Calu3 (cell line): ENCODE results near the gene PPP1R9A. TPM values are rescaled to one million over a fixed set of nuclear protein-coding genes. Genes with fewer than 3 reads are reported as not detected.

ENCODE experiments used
- BruUV-seq: library from RNA; stranded (reverse); fragments of 400-500 nt; replicated peaks from 2 replicates; lab custom pipeline; 2021; lab: Mats Ljungman, UMichigan
- CTCF ChIA-PET: fragments of 300-600 bp; sonication (Branson Sonifier 250); formaldehyde crosslinking; loops from one replicate; lab custom pipeline; 2022; ENCODE audit warnings: antibody characterized with exemption; lab: Charles Lee
- DNase-seq: peaks from one replicate; pipeline ENCODE4 v3.0.0; 2022
- H3K27ac Mint-ChIP-seq: one replicate; pipeline ENCODE4 v1.8.0; 2022; ENCODE audit warnings: mixed read lengths; ENCODE audit not compliant: unreplicated experiment
- H3K27me3 Mint-ChIP-seq: one replicate; pipeline ENCODE4 v1.8.0; 2022; ENCODE audit warnings: mixed read lengths; ENCODE audit not compliant: unreplicated experiment
- H3K36me3 Mint-ChIP-seq: one replicate; pipeline ENCODE4 v1.8.0; 2022; ENCODE audit warnings: mild to moderate bottlenecking, moderate library complexity, mixed read lengths; ENCODE audit not compliant: insufficient read depth, unreplicated experiment
- H3K4me1 Mint-ChIP-seq: one replicate; pipeline ENCODE4 v1.8.0; 2022; ENCODE audit warnings: mild to moderate bottlenecking, low read depth, mixed read lengths; ENCODE audit not compliant: unreplicated experiment
- H3K4me3 Mint-ChIP-seq: one replicate; pipeline ENCODE4 v1.8.0; 2022; ENCODE audit warnings: mild to moderate bottlenecking, low read depth, moderate library complexity, mixed read lengths; ENCODE audit not compliant: unreplicated experiment
- H3K9me3 Mint-ChIP-seq: one replicate; pipeline ENCODE4 v1.8.0; 2022; ENCODE audit warnings: low read depth, mixed read lengths; ENCODE audit not compliant: unreplicated experiment
- CTCF ChIP-seq: fragments of 200-600 bp; IDR thresholded peaks from one replicate; pipeline ENCODE4 v1.8.0; 2022; ENCODE audit warnings: antibody characterized with exemption; ENCODE audit not compliant: unreplicated experiment
- intact Hi-C: fragments of 100-400 bp; cut with micrococcal nuclease; formaldehyde crosslinking; loops from one replicate; pipeline ENCODE4 v1.10.0; 2022; ENCODE audit not compliant: unreplicated experiment
- total RNA-seq: library from RNA; stranded (reverse); gene quantifications from 2 replicates; pipeline ENCODE4 v1.2.3, GENCODE V29; 2022

PPP1R9A gene
- total RNA-seq, 1 experiment from 2014 or later, result 19.4 TPM

- no peak for TF ChIP-seq CTCF
- H3K27me3 Mint-ChIP-seq, result no peaks in the 10 kb centered on the region
- BruUV-seq, result no TSS peak
- no peaks in the 10 kb centered on the region for H3K36me3 Mint-ChIP-seq
- CTCF ChIA-PET, result no interaction called here
- peaks cover 10% of the 10 kb centered on the region for H3K4me1 Mint-ChIP-seq
- peaks cover 3% of the 10 kb centered on the region for H3K9me3 Mint-ChIP-seq
- no peak overlapping the region for H3K4me3 Mint-ChIP-seq
- peak overlapping the region; percentile 23 for H3K27ac Mint-ChIP-seq
- intact Hi-C loops, result no loop called here
- DNase-seq, result no peak
Measured at GRCh38 chr7:95097851-95098250, 190.5 kb downstream of the PPP1R9A start.

- peaks cover 10% of the 10 kb centered on the region for H3K4me1 Mint-ChIP-seq
- H3K9me3 Mint-ChIP-seq, result peaks cover 3% of the 10 kb centered on the region
- H3K36me3 Mint-ChIP-seq, result no peaks in the 10 kb centered on the region
- H3K27ac Mint-ChIP-seq, result no peak overlapping the region
- CTCF ChIA-PET, result no interaction called here
- H3K27me3 Mint-ChIP-seq, result no peaks in the 10 kb centered on the region
- intact Hi-C loops, result no loop called here
- TF ChIP-seq CTCF, result no peak
- no peak overlapping the region for H3K4me3 Mint-ChIP-seq
- BruUV-seq, result no TSS peak
- no peak for DNase-seq
Measured at GRCh38 chr7:95099106-95099505, 191.7 kb downstream of the PPP1R9A start.

GRCh38 chr7:95101422-95101821 lies 194.0 kb downstream of the PPP1R9A start:
- CTCF ChIA-PET, result no interaction called here
- Mint-ChIP-seq H3K4me1 (peaks cover 8% of the 10 kb centered on the region), H3K4me3 (no peak overlapping the region), H3K27ac (no peak overlapping the region), H3K27me3 (no peaks in the 10 kb centered on the region), H3K9me3 (peaks cover 3% of the 10 kb centered on the region), H3K36me3 (no peaks in the 10 kb centered on the region)
- peak; percentile 30 for DNase-seq
- no TSS peak for BruUV-seq
- intact Hi-C loops, result no loop called here
- no peak for TF ChIP-seq CTCF

GRCh38 chr7:95102662-95103061 lies 195.3 kb downstream of the PPP1R9A start:
- Mint-ChIP-seq H3K27me3 (no peaks in the 10 kb centered on the region), H3K4me3 (no peak overlapping the region), H3K9me3 (no peaks in the 10 kb centered on the region), H3K27ac (no peak overlapping the region), H3K4me1 (no peaks in the 10 kb centered on the region), H3K36me3 (no peaks in the 10 kb centered on the region)
- TF ChIP-seq CTCF, result no peak
- no TSS peak for BruUV-seq
- CTCF ChIA-PET, result no interaction called here
- no peak for DNase-seq
- intact Hi-C loops, result no loop called here
